DND-41 (cell line): ENCODE measurements around the gene THSD4.

Source experiments
- EZH2 ChIP-seq: IDR thresholded peaks from 3 replicates; pipeline ENCODE4 v1.6.1; 2012; ENCODE audit warnings: borderline replicate concordance, low read depth, mild to moderate bottlenecking, moderate library complexity, low read length, inconsistent platforms; ENCODE audit not compliant: severe bottlenecking
- TF ChIP-seq, protein P1 (sequence below): IDR thresholded peaks from 2 replicates; pipeline ENCODE4 v1.5.1; 2012; ENCODE audit warnings: borderline replicate concordance, low read length, moderate library complexity, mild to moderate bottlenecking; ENCODE audit not compliant: poor library complexity, severe bottlenecking; ENCODE audit errors: extremely low read depth

DNA sequence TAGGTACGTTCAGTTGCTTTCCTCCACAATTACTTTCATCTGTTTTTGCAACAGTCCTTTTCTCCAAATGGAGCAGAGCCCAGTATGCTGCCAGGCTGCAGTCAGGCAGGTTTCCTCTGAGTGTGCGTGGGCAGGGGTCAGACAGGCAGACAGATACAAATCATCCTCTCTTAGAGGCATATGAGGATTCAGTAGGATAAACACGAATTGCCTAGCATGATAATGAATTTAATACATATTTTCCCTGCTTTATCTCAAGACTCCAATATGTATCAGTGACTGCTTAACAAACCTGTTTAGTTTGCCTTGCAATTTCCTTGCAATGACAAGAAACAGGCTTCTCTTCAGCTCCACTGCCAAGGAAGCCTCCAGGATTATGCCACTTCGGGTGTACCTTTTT lies 554.4 kb downstream of the THSD4 start:
- TF ChIP-seq, protein P1, sequence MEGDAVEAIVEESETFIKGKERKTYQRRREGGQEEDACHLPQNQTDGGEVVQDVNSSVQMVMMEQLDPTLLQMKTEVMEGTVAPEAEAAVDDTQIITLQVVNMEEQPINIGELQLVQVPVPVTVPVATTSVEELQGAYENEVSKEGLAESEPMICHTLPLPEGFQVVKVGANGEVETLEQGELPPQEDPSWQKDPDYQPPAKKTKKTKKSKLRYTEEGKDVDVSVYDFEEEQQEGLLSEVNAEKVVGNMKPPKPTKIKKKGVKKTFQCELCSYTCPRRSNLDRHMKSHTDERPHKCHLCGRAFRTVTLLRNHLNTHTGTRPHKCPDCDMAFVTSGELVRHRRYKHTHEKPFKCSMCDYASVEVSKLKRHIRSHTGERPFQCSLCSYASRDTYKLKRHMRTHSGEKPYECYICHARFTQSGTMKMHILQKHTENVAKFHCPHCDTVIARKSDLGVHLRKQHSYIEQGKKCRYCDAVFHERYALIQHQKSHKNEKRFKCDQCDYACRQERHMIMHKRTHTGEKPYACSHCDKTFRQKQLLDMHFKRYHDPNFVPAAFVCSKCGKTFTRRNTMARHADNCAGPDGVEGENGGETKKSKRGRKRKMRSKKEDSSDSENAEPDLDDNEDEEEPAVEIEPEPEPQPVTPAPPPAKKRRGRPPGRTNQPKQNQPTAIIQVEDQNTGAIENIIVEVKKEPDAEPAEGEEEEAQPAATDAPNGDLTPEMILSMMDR = no peak
- no peak for TF ChIP-seq EZH2
